Naive thymus-derived CD8-positive, alpha-beta T cell (primary cell): ENCODE results near the gene CMSS1. TPM values are rescaled to one million over a fixed set of nuclear protein-coding genes. Genes with fewer than 3 reads are reported as not detected.

Source experiments
- ATAC-seq, 2 donors: fragments of 150-1000 bp; cut with Tn5 transposase in 1 of 2; sonication (Bioruptor Pico), chemical (Tn5 transposase) in 1 of 2; 1 replicate in 1 of 2; 2 replicates in 1 of 2; pipeline ENCODE4 v1.10.0; 2021; ENCODE audit warnings: mild to moderate bottlenecking in 2 of 2, moderate library complexity in 2 of 2
- POLR2A ChIA-PET: fragments of 350-600 bp; sonication (Branson Sonifier 250); formaldehyde crosslinking; loops from one replicate; lab custom pipeline; 2021; ENCODE audit warnings: antibody characterized with exemption; lab: Charles Lee
- DNase-seq, 10 donors: peaks; one replicate each; pipeline versions ENCODE4 v3.0.0 to v3.0.0-alpha.2; 2020 to 2022
- H3K27ac Mint-ChIP-seq, 10 donors: one replicate each; pipeline ENCODE4 v1.8.0; 2020 to 2022; ENCODE audit warnings: mild to moderate bottlenecking in 10 of 10, mixed read lengths in 10 of 10, moderate library complexity in 4 of 10, inconsistent platforms in 1 of 10
- H3K27me3 Mint-ChIP-seq, 5 donors: one replicate each; pipeline ENCODE4 v1.8.0; 2021 to 2022; ENCODE audit warnings: mixed read lengths in 5 of 5
- H3K36me3 Mint-ChIP-seq, 3 donors: one replicate each; pipeline ENCODE4 v1.8.0; 2020 to 2022; ENCODE audit warnings: mixed read lengths in 3 of 3, mild to moderate bottlenecking in 2 of 3, inconsistent platforms in 1 of 3
- H3K4me1 Mint-ChIP-seq, 4 donors: one replicate each; pipeline ENCODE4 v1.8.0; 2021 to 2022; ENCODE audit warnings: mixed read lengths in 4 of 4
- H3K4me3 Mint-ChIP-seq, 10 donors: one replicate each; pipeline ENCODE4 v1.8.0; 2020 to 2022; ENCODE audit warnings: mild to moderate bottlenecking in 10 of 10, mixed read lengths in 10 of 10, moderate library complexity in 6 of 10, inconsistent platforms in 1 of 10
- H3K9me3 Mint-ChIP-seq, 9 donors: one replicate each; pipeline ENCODE4 v1.8.0; 2020 to 2022; ENCODE audit warnings: mixed read lengths in 9 of 9, mild to moderate bottlenecking in 3 of 9, inconsistent platforms in 1 of 9, moderate library complexity in 1 of 9
- polyA plus RNA-seq, 3 donors: library from polyadenylated mRNA; unstranded; fragments of 300-500 nt; fragmentation: Illumina TruSeq; gene quantifications; one replicate each; pipeline ENCODE4 v1.2.3, GENCODE V29; 2021
- total RNA-seq, 8 experiments: library from RNA in 2 of 8; stranded (reverse) in 2 of 8; gene quantifications; one replicate each; pipeline ENCODE4 v1.2.3 and lab custom pipeline; 2021 to 2026

CMSS1 gene
- total and polyA plus RNA-seq, 5 experiments from 2014 or later, result 18.9 to 32.4 (median 29.7) TPM

- POLR2A ChIA-PET, result interaction anchor here (0.7 kb wide), 1 partner anchor 455 kb away, joined by 3 read pairs; no protein-coding TSS in a partner anchor
- ATAC-seq, result peak in 1 of 2 donors; percentile 61
- Mint-ChIP-seq H3K27me3 (no peaks in the 10 kb centered on the region), H3K36me3 (no peaks in the 10 kb centered on the region), H3K27ac (peak overlapping the region in 6 of 10 donors; percentile 6 to 77 (median 28)), H3K9me3 (no peaks in the 10 kb centered on the region), H3K4me3 (peak overlapping the region in 3 of 10 donors; percentile 2 to 24 (median 18)), H3K4me1 (peaks cover 12 to 28% (median 23%) of the 10 kb centered on the region in 4 donors)
- no peak for DNase-seq
These were observed 66.8 kb downstream of the CMSS1 start for GRCh38 chr3:99884484-99884883.

DNA sequence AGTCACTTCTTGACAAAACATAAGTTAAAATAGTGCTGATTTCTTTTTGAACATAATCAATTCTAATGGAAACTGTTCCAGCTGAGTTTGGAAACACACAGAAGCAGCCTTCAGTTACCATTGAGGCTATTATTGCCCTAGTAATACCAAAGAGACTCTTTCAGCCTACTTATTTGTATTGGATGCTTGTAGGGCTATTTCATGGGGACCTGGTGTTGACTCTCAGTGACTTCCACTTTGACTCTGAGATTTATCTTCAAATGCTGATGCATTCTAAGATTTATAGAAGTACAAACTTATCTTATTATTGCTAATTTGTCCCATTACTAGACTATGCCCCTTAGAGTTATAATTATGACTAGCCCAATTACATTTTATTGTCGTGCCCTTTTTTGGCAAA is 67.4 kb downstream of the CMSS1 start:
- Mint-ChIP-seq H3K27ac (no peak overlapping the region), H3K27me3 (no peaks in the 10 kb centered on the region)

GRCh38 chr3:99885851-99886250 is 68.2 kb downstream of the CMSS1 start:
- ATAC-seq, result no peak
- no peak for DNase-seq
- POLR2A ChIA-PET, result no interaction called here
- no peaks in the 10 kb centered on the region for H3K27me3 Mint-ChIP-seq
- peaks cover 13 to 28% (median 23%) of the 10 kb centered on the region in 4 donors for H3K4me1 Mint-ChIP-seq
- H3K27ac Mint-ChIP-seq, result peak overlapping the region in 1 of 10 donors; percentile 18
- no peak overlapping the region for H3K4me3 Mint-ChIP-seq
- H3K36me3 Mint-ChIP-seq, result peaks cover 0 to 5% (median 0%) of the 10 kb centered on the region in 3 donors
- peaks cover 0 to 5% (median 0%) of the 10 kb centered on the region in 9 donors for H3K9me3 Mint-ChIP-seq

More for the DNA sequence above, 67.4 kb downstream of the CMSS1 start:
- peaks cover 0 to 2% (median 0%) of the 10 kb centered on the region in 3 donors for H3K36me3 Mint-ChIP-seq
- no peak for ATAC-seq
- POLR2A ChIA-PET, result no interaction called here
- peaks cover 13 to 28% (median 23%) of the 10 kb centered on the region in 4 donors for H3K4me1 Mint-ChIP-seq
- H3K9me3 Mint-ChIP-seq, result peaks cover 0 to 3% (median 0%) of the 10 kb centered on the region in 9 donors
- H3K4me3 Mint-ChIP-seq, result no peak overlapping the region
- no peak for DNase-seq

DNA sequence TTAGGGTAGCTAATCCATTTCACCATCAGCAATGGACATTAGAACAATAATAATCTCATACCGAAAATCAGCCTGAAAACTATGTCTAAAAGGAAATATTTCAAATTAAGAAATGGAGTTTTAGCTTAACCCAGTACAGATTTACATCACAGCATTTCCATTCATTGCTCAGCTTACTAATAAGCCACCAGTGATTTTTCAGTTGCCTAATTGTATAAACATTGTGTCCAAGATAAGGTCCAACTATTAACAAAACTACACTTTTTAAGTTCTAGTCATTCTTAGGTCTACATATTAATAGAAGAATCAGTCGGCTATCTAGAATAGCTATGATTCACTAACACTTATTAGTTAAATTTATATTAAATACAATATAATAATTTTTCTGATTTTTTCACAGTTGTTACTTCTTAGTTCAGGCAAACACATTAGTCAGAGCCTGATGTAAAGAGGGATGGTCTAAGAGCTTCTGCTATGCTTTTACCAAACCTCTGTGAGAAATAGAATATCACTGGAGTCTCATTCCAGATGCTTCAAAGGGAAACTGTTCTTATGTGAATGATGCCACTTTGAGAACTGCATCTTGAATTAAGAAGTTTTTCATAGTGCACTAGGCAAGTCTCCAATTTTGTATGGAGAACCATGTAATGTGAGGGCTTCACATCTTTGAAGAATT is 74.1 kb downstream of the CMSS1 start:
- H3K27ac Mint-ChIP-seq, result no peak overlapping the region
- DNase-seq, result no peak
- peaks cover 0 to 5% (median 0%) of the 10 kb centered on the region in 9 donors for H3K9me3 Mint-ChIP-seq
- POLR2A ChIA-PET, result no interaction called here
- peaks cover 0 to 7% (median 2%) of the 10 kb centered on the region in 3 donors for H3K36me3 Mint-ChIP-seq
- H3K27me3 Mint-ChIP-seq, result no peaks in the 10 kb centered on the region
- no peak overlapping the region for H3K4me3 Mint-ChIP-seq
- ATAC-seq, result no peak
- H3K4me1 Mint-ChIP-seq, result peaks cover 9 to 25% (median 16%) of the 10 kb centered on the region in 4 donors

DNA sequence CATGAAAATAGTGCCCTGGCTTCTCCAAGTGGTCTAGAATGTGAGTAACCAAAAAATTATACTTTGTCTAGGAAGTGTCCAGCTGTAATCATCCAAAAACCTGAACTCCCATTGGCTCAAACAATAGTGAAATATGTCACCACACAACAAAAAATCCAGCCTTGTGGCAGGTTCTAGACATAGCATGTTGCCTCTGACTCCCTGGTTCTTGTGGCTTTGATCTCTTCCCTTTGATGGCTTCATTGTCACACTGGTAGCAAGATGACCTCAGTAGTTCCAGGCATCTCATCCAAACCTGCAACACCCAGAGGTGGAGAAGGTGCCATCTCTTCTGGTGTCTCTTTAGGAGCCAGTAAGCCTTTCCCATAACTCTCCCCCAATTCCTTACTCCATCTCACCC is 74.7 kb downstream of the CMSS1 start:
- no peak for ATAC-seq
- Mint-ChIP-seq H3K4me3 (no peak overlapping the region), H3K27me3 (no peaks in the 10 kb centered on the region), H3K36me3 (peaks cover 0 to 7% (median 2%) of the 10 kb centered on the region in 3 donors), H3K4me1 (peaks cover 9 to 25% (median 16%) of the 10 kb centered on the region in 4 donors), H3K27ac (no peak overlapping the region), H3K9me3 (peaks cover 0 to 5% (median 0%) of the 10 kb centered on the region in 9 donors)
- no peak for DNase-seq
- POLR2A ChIA-PET, result no interaction called here

- POLR2A ChIA-PET, result interaction anchor here (0.5 kb wide), 1 partner anchor 19 kb away, joined by 3 read pairs; no protein-coding TSS in a partner anchor
- no peak for ATAC-seq
These were observed 77.6 kb downstream of the CMSS1 start for GRCh38 chr3:99895131-99895696.

GRCh38 chr3:99895703-99896441 is 78.2 kb downstream of the CMSS1 start:
- peaks cover 6 to 25% (median 16%) of the 10 kb centered on the region in 4 donors for H3K4me1 Mint-ChIP-seq
- DNase-seq (no peak), ATAC-seq (no peak)
- H3K27ac Mint-ChIP-seq, result peak overlapping the region in 3 of 10 donors; percentile 13 to 72 (median 29)
- H3K9me3 Mint-ChIP-seq, result no peaks in the 10 kb centered on the region
- POLR2A ChIA-PET, result no interaction called here
- peak overlapping the region in 1 of 10 donors; percentile 2 for H3K4me3 Mint-ChIP-seq
- H3K36me3 Mint-ChIP-seq, result peaks cover 0 to 5% (median 2%) of the 10 kb centered on the region in 3 donors
- no peaks in the 10 kb centered on the region for H3K27me3 Mint-ChIP-seq

More at GRCh38 chr3:99895131-99895696, 77.6 kb downstream of the CMSS1 start:
- no peaks in the 10 kb centered on the region for H3K27me3 Mint-ChIP-seq
- H3K9me3 Mint-ChIP-seq, result peaks cover 0 to 1% (median 0%) of the 10 kb centered on the region in 9 donors
- H3K4me3 Mint-ChIP-seq, result no peak overlapping the region
- DNase-seq, result no peak
- H3K27ac Mint-ChIP-seq, result peak overlapping the region in 1 of 10 donors; percentile 13
- peaks cover 0 to 7% (median 2%) of the 10 kb centered on the region in 3 donors for H3K36me3 Mint-ChIP-seq
- peaks cover 6 to 25% (median 16%) of the 10 kb centered on the region in 4 donors for H3K4me1 Mint-ChIP-seq

DNA sequence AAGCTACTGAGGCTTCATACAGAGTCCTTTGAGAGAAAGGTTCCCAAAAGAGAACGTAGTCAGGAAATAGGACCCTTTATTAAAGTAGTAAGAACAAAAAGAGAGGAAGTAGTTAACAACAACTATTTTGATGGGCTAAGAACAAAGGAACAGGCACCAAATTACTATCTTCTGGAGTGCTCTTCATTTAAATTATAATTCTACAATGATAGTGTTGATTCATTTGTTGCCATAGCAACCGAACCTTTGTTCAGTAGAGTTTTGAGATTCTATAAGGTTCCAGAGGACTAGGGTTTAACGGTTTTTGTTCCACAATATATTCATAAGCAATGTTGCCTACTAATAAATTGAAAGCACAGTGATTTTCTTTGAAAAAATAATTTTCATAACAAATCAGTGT is 78.8 kb downstream of the CMSS1 start:
- DNase-seq, result no peak
- Mint-ChIP-seq H3K27ac (peak overlapping the region in 2 of 10 donors; percentile 13 to 29), H3K36me3 (peaks cover 0 to 5% (median 2%) of the 10 kb centered on the region in 3 donors), H3K4me1 (peaks cover 6 to 26% (median 16%) of the 10 kb centered on the region in 4 donors), H3K27me3 (no peaks in the 10 kb centered on the region), H3K9me3 (no peaks in the 10 kb centered on the region), H3K4me3 (no peak overlapping the region)
- POLR2A ChIA-PET, result no interaction called here
- no peak for ATAC-seq

- Mint-ChIP-seq H3K27me3 (no peaks in the 10 kb centered on the region), H3K36me3 (peaks cover 0 to 3% (median 0%) of the 10 kb centered on the region in 3 donors), H3K27ac (no peak overlapping the region), H3K4me3 (no peak overlapping the region), H3K4me1 (peaks cover 6 to 25% (median 13%) of the 10 kb centered on the region in 4 donors), H3K9me3 (no peaks in the 10 kb centered on the region)
- DNase-seq (no peak), ATAC-seq (no peak)
- POLR2A ChIA-PET, result no interaction called here
These were observed 81.9 kb downstream of the CMSS1 start for GRCh38 chr3:99899603-99900002.

DNA sequence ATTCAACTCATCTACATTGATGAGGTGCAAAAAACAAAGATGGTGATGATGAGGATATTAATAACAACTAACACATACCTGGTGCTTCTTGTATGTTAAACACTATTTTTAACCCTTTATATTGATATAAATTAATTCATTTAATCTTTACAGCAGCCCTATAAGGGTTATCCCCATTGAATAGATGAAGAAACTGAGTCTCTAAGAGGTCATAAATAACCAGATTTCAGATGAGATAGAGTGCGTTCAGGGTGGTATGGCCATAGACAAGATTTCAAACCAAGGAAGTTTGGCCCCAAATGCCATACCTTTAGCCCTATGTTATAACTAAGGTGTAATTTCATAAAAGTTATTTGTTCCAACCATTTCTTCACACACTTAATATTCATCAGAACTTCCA is 82.6 kb downstream of the CMSS1 start:
- H3K36me3 Mint-ChIP-seq, result peaks cover 0 to 3% (median 0%) of the 10 kb centered on the region in 3 donors
- H3K27ac Mint-ChIP-seq, result no peak overlapping the region
- H3K4me1 Mint-ChIP-seq, result peaks cover 10 to 20% (median 16%) of the 10 kb centered on the region in 4 donors
- ATAC-seq (no peak), DNase-seq (no peak)
- no peak overlapping the region for H3K4me3 Mint-ChIP-seq
- H3K27me3 Mint-ChIP-seq, result no peaks in the 10 kb centered on the region
- H3K9me3 Mint-ChIP-seq, result no peaks in the 10 kb centered on the region
- POLR2A ChIA-PET, result no interaction called here

DNA sequence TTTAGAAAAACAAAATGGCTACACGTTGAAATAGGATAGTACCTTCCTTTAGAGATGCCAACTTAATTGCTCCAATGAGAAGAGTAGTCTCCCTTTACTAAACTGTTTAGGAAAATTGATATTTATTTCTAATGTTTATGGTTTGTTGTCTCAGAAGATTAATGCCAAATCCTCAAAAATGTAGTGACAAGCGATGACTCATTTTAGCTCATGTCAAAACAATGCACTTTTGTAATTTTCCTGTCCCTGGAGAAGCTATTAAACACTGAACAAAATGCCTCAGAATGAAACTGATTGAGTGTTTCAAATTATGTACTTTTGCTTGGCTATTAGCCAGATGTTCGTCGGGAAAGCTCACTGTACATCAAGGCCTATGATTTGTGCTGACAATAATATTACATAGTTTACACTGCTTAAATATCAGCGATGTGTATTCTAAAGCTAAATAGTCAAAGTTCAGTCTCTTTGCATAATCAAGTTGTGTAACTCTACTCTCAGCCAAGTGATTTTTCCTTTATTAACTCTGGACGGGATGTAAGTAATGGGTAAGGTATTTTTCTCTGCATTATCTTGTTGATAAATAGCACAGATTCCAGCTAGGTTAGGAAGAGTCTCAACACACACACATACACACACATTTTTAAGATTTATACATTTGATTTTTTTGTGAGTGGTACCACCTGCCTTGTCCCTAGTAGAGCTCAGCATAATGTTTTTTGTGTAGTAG is 83.7 kb downstream of the CMSS1 start:
- H3K36me3 Mint-ChIP-seq, result peaks cover 0 to 3% (median 0%) of the 10 kb centered on the region in 3 donors
- no peak for ATAC-seq
- peaks cover under 1 to 10% (median 7%) of the 10 kb centered on the region in 4 donors for H3K4me1 Mint-ChIP-seq
- H3K27ac Mint-ChIP-seq, result no peak overlapping the region
- POLR2A ChIA-PET, result no interaction called here
- H3K27me3 Mint-ChIP-seq, result no peaks in the 10 kb centered on the region
- no peak overlapping the region for H3K4me3 Mint-ChIP-seq
- no peak for DNase-seq
- H3K9me3 Mint-ChIP-seq, result no peaks in the 10 kb centered on the region

GRCh38 chr3:99902091-99902490 is 84.4 kb downstream of the CMSS1 start:
- no peak overlapping the region for H3K4me3 Mint-ChIP-seq
- H3K27ac Mint-ChIP-seq, result no peak overlapping the region
- H3K36me3 Mint-ChIP-seq, result peaks cover 0 to 3% (median 0%) of the 10 kb centered on the region in 3 donors
- no peaks in the 10 kb centered on the region for H3K27me3 Mint-ChIP-seq
- peaks cover 0 to 8% (median 7%) of the 10 kb centered on the region in 4 donors for H3K4me1 Mint-ChIP-seq
- no peaks in the 10 kb centered on the region for H3K9me3 Mint-ChIP-seq
- POLR2A ChIA-PET, result no interaction called here
- no peak for DNase-seq
- no peak for ATAC-seq
